Hepatocyte (in vitro differentiated cells): Measurements from ENCODE around the gene AFAP1. TPM values are rescaled to one million over a fixed set of nuclear protein-coding genes. Genes with fewer than 3 reads are reported as not detected.

ENCODE experiments used
- DNase-seq: peaks from one replicate; pipeline ENCODE4 v3.0.0-alpha.2; 2016; ENCODE audit warnings: low spot score
- H2AFZ ChIP-seq: fragments of 200-600 bp; sonication (generic); 2 replicates; pipeline ENCODE4 v1.6.0; 2016; ENCODE audit warnings: antibody characterized with exemption, mild to moderate bottlenecking
- H3K27ac ChIP-seq: fragments of 200-600 bp; sonication (generic); 2 replicates; pipeline ENCODE4 v1.5.1; 2016; ENCODE audit warnings: mild to moderate bottlenecking
- H3K27me3 ChIP-seq: fragments of 200-600 bp; sonication (generic); 2 replicates; pipeline ENCODE4 v1.6.1; 2016
- H3K36me3 ChIP-seq: fragments of 200-600 bp; sonication (generic); replicated peaks from 2 replicates; pipeline ENCODE4 v1.5.1; 2016; ENCODE audit warnings: low read depth; ENCODE audit not compliant: insufficient read depth
- H3K4me1 ChIP-seq: fragments of 200-600 bp; sonication (generic); 2 replicates; pipeline ENCODE4 v1.5.1; 2016; ENCODE audit warnings: mild to moderate bottlenecking, moderate library complexity; ENCODE audit not compliant: insufficient read depth
- H3K4me2 ChIP-seq: fragments of 200-600 bp; sonication (generic); 2 replicates; pipeline ENCODE4 v1.6.0; 2016
- H3K4me3 ChIP-seq: fragments of 200-600 bp; sonication (generic); 2 replicates; pipeline ENCODE4 v1.5.1; 2016; ENCODE audit warnings: mild to moderate bottlenecking
- H3K79me2 ChIP-seq: fragments of 200-600 bp; sonication (generic); 2 replicates; pipeline ENCODE4 v1.6.0; 2017; ENCODE audit warnings: mild to moderate bottlenecking
- H3K9me2 ChIP-seq: fragments of 200-600 bp; sonication (generic); replicated peaks from 2 replicates; pipeline ENCODE4 v1.6.0; 2017; ENCODE audit warnings: mild to moderate bottlenecking; ENCODE audit not compliant: insufficient read depth
- H3K9me3 ChIP-seq: fragments of 200-600 bp; sonication (generic); 2 replicates; pipeline ENCODE4 v1.5.1; 2016; ENCODE audit warnings: low read depth, mild to moderate bottlenecking
- H4K20me1 ChIP-seq: fragments of 200-600 bp; sonication (generic); 2 replicates; pipeline ENCODE4 v1.6.0; 2016; ENCODE audit warnings: mild to moderate bottlenecking; ENCODE audit not compliant: insufficient read depth, poor library complexity, severe bottlenecking
- CTCF ChIP-seq: fragments of 200-600 bp; sonication (generic); IDR thresholded peaks from 2 replicates; pipeline ENCODE4 v1.5.1; 2016; ENCODE audit warnings: antibody characterized with exemption, mild to moderate bottlenecking; ENCODE audit not compliant: poor library complexity
- EZH2 ChIP-seq: fragments of 200-600 bp; sonication (generic); IDR thresholded peaks from 2 replicates; pipeline ENCODE4 v1.6.1; 2016; ENCODE audit warnings: antibody characterized with exemption, mild to moderate bottlenecking, borderline replicate concordance
- EZH2phosphoT487 ChIP-seq: fragments of 200-600 bp; sonication (generic); IDR thresholded peaks from one replicate; pipeline ENCODE4 v1.6.1; 2018; ENCODE audit warnings: antibody characterized with exemption, mild to moderate bottlenecking, low read depth, moderate library complexity; ENCODE audit not compliant: unreplicated experiment, severe bottlenecking
- WGBS: methylation state at CpG from one replicate; pipeline ENCODE4 v1.1.6; 2016; ENCODE audit warnings: low lambda C conversion rate; ENCODE audit errors: missing lambda C conversion rate; 5-methylcytosine and 5-hydroxymethylcytosine counted together
- polyA plus RNA-seq: library from polyadenylated mRNA; unstranded; fragments of >200 nt; fragmentation: Nextera tagmentation; extraction: Ambion mirVana; gene quantifications from 2 replicates; pipeline ENCODE4 v1.2.1, GENCODE V29; 2016
- total RNA-seq: library from RNA; depleted of rRNA; stranded (reverse); fragments of >200 nt; gene quantifications from 2 replicates; pipeline ENCODE4 v1.2.3, GENCODE V29; 2014

Gene AFAP1
- total and polyA plus RNA-seq, 2 experiments from 2014 or later = 9.3 to 16.2 TPM

GRCh38 chr4:7787067-7787466, 152.6 kb downstream of the AFAP1 start:
- DNase-seq = no peak
- H3K4me3 ChIP-seq = no peak overlapping the region

DNA sequence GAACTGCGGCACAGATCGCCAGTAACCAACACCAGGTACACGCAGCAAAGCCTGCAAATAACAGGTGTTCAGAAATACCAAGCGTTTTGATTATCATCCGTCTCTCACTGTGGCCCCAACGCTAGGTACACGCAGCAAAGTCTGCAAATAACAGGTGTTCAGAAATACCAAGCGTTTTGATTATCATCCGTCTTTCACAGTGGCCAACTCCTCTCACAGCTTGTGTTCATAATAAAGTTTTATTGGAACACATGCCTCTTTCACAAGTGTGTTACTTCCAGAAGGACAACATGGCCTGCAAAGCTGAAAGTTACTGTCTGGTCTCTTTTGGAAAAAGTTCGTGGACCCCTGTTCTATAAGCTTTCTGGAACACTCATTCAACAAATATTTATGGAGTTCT, 153.1 kb downstream of the AFAP1 start:
- H3K9me3 ChIP-seq = no peaks in the 10 kb centered on the region
- H3K4me2 ChIP-seq = no peak overlapping the region
- 91% methylated on average over 10 of the region's 10 CpGs for WGBS
- TF ChIP-seq CTCF = no peak
- H3K79me2 ChIP-seq = no peaks in the 10 kb centered on the region
- H3K36me3 ChIP-seq = no peaks in the 10 kb centered on the region
- DNase-seq = no peak
- no peaks in the 10 kb centered on the region for H3K27me3 ChIP-seq
- no peak overlapping the region for H3K4me3 ChIP-seq
- no peaks in the 10 kb centered on the region for H4K20me1 ChIP-seq
- no peaks in the 10 kb centered on the region for H3K9me2 ChIP-seq
- H3K4me1 ChIP-seq = no peaks in the 10 kb centered on the region
- no peak overlapping the region for H3K27ac ChIP-seq
- H2AFZ ChIP-seq = no peak overlapping the region

More at GRCh38 chr4:7787067-7787466, 152.6 kb downstream of the AFAP1 start:
- Histone ChIP-seq H2AFZ (no peak overlapping the region), H3K9me3 (no peaks in the 10 kb centered on the region), H3K4me2 (no peak overlapping the region), H3K79me2 (no peaks in the 10 kb centered on the region), H3K27me3 (no peaks in the 10 kb centered on the region), H3K4me1 (no peaks in the 10 kb centered on the region), H3K36me3 (no peaks in the 10 kb centered on the region), H4K20me1 (no peaks in the 10 kb centered on the region), H3K9me2 (no peaks in the 10 kb centered on the region), H3K27ac (no peak overlapping the region)
- TF ChIP-seq EZH2phosphoT487 (no peak), CTCF (no peak), EZH2 (no peak)
- 96% methylated on average over 15 of the region's 15 CpGs for WGBS

GRCh38 chr4:7786040-7786439, 153.6 kb downstream of the AFAP1 start:
- Histone ChIP-seq H3K27ac (no peak overlapping the region), H3K9me3 (no peaks in the 10 kb centered on the region), H3K36me3 (no peaks in the 10 kb centered on the region), H3K27me3 (no peaks in the 10 kb centered on the region), H3K4me1 (no peaks in the 10 kb centered on the region), H2AFZ (no peak overlapping the region), H3K4me3 (no peak overlapping the region), H4K20me1 (no peaks in the 10 kb centered on the region), H3K4me2 (no peak overlapping the region), H3K79me2 (no peaks in the 10 kb centered on the region), H3K9me2 (no peaks in the 10 kb centered on the region)
- 96% methylated on average over 10 of the region's 10 CpGs for WGBS
- DNase-seq = no peak
- no peak for TF ChIP-seq EZH2
- TF ChIP-seq CTCF = no peak
- TF ChIP-seq EZH2phosphoT487 = no peak

DNA sequence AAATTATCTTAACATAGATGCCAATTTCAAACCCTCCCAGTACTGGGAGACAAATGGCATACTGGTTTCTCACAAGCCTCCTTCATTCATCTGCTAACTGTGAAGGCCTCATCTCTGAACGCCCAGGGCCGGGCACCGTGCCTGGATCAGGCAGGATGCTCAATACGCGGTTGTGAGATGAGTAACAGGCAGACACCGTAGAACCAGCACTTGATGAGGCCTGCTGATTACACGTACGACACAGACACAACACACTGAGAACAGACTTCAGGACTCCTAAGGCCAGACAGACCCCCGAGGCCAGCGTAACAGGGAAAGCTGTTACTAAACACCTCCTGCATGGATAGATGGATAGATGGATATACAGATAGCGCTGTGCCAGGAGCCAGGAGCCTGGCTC, 154.6 kb downstream of the AFAP1 start:
- H4K20me1 ChIP-seq = no peaks in the 10 kb centered on the region
- no peak overlapping the region for H3K4me3 ChIP-seq
- H3K4me1 ChIP-seq = no peaks in the 10 kb centered on the region
- H2AFZ ChIP-seq = no peak overlapping the region
- no peaks in the 10 kb centered on the region for H3K36me3 ChIP-seq
- TF ChIP-seq EZH2phosphoT487 (no peak), CTCF (no peak), EZH2 (no peak)
- no peaks in the 10 kb centered on the region for H3K27me3 ChIP-seq
- no peaks in the 10 kb centered on the region for H3K9me3 ChIP-seq
- H3K4me2 ChIP-seq = no peak overlapping the region
- no peaks in the 10 kb centered on the region for H3K79me2 ChIP-seq
- DNase-seq = no peak
- no peak overlapping the region for H3K27ac ChIP-seq
- no peaks in the 10 kb centered on the region for H3K9me2 ChIP-seq
- 88% methylated on average over 11 of the region's 11 CpGs for WGBS
